Measurements from ENCODE around the gene RASAL1. TPM values are rescaled to one million over a fixed set of nuclear protein-coding genes. Genes with fewer than 3 reads are reported as not detected.

The RASAL1 gene
- total RNA-seq, 1 experiment from 2014 or later: 0.32 TPM

- no peak for TF ChIP-seq CTCF (conservative IDR thresholded peaks at IDR 0.05; ENCODE audit: low read depth, low read length)
- TF ChIP-seq EZH2 (IDR thresholded peaks at IDR 0.05; ENCODE audit: borderline replicate concordance, low read depth, low read length, poor library complexity, severe bottlenecking): no peak
- DNase-seq (ENCODE audit: low spot score): no peak
- intact Hi-C loops (cut with micrococcal nuclease; ENCODE audit: unreplicated experiment): no loop called here
- POLR2A ChIA-PET (ENCODE audit: low non-redundant PET): no interaction called here
- Histone ChIP-seq H3K36me3 (ENCODE audit: insufficient read depth, low read length, poor library complexity, severe bottlenecking) (no peaks in the 10 kb centered on the region), H3K27me3 (replicated peaks; ENCODE audit: insufficient read depth, low read depth, low read length, poor library complexity) (no peaks in the 10 kb centered on the region), H3K4me1 (ENCODE audit: insufficient read depth, low read length, poor library complexity, severe bottlenecking) (no peaks in the 10 kb centered on the region), H3K9me3 (ENCODE audit: low read depth, low read length, poor library complexity, severe bottlenecking) (no peaks in the 10 kb centered on the region), H3K4me3 (ENCODE audit: low read depth, low read length, poor library complexity, severe bottlenecking) (no peak overlapping the region), H3K27ac (ENCODE audit: low read depth, low read length, poor library complexity, severe bottlenecking) (no peak overlapping the region)
- CTCF ChIA-PET: no interaction called here
- no TSS peak for BruUV-seq (replicated peaks)
Observed at GRCh38 chr12:113075137-113075683, 60.4 kb downstream of the RASAL1 start.

- intact Hi-C loops (cut with micrococcal nuclease; ENCODE audit: unreplicated experiment): no loop called here
- H3K27me3 ChIP-seq (replicated peaks; ENCODE audit: insufficient read depth, low read depth, low read length, poor library complexity): no peaks in the 10 kb centered on the region
- no peak overlapping the region for H3K27ac ChIP-seq (ENCODE audit: low read depth, low read length, poor library complexity, severe bottlenecking)
- ChIA-PET CTCF (no interaction called here), POLR2A (ENCODE audit: low non-redundant PET) (no interaction called here)
- no peak for DNase-seq (ENCODE audit: low spot score)
- H3K36me3 ChIP-seq (ENCODE audit: insufficient read depth, low read length, poor library complexity, severe bottlenecking): no peaks in the 10 kb centered on the region
- no TSS peak for BruUV-seq (replicated peaks)
- no peak overlapping the region for H3K4me3 ChIP-seq (ENCODE audit: low read depth, low read length, poor library complexity, severe bottlenecking)
- no peaks in the 10 kb centered on the region for H3K9me3 ChIP-seq (ENCODE audit: low read depth, low read length, poor library complexity, severe bottlenecking)
- no peaks in the 10 kb centered on the region for H3K4me1 ChIP-seq (ENCODE audit: insufficient read depth, low read length, poor library complexity, severe bottlenecking)
- TF ChIP-seq CTCF (conservative IDR thresholded peaks at IDR 0.05; ENCODE audit: low read depth, low read length) (no peak), EZH2 (IDR thresholded peaks at IDR 0.05; ENCODE audit: borderline replicate concordance, low read depth, low read length, poor library complexity, severe bottlenecking) (no peak)
Observed at GRCh38 chr12:113073586-113073985, 62.0 kb downstream of the RASAL1 start.

GRCh38 chr12:113072136-113072535 is 63.4 kb downstream of the RASAL1 start:
- Histone ChIP-seq H3K4me3 (ENCODE audit: low read depth, low read length, poor library complexity, severe bottlenecking) (no peak overlapping the region), H3K27me3 (replicated peaks; ENCODE audit: insufficient read depth, low read depth, low read length, poor library complexity) (no peaks in the 10 kb centered on the region), H3K4me1 (ENCODE audit: insufficient read depth, low read length, poor library complexity, severe bottlenecking) (no peaks in the 10 kb centered on the region), H3K36me3 (ENCODE audit: insufficient read depth, low read length, poor library complexity, severe bottlenecking) (no peaks in the 10 kb centered on the region), H3K9me3 (ENCODE audit: low read depth, low read length, poor library complexity, severe bottlenecking) (no peaks in the 10 kb centered on the region), H3K27ac (ENCODE audit: low read depth, low read length, poor library complexity, severe bottlenecking) (no peak overlapping the region)
- BruUV-seq (replicated peaks): no TSS peak
- ChIA-PET POLR2A (ENCODE audit: low non-redundant PET) (no interaction called here), CTCF (no interaction called here)
- intact Hi-C loops (cut with micrococcal nuclease; ENCODE audit: unreplicated experiment): no loop called here
- TF ChIP-seq EZH2 (IDR thresholded peaks at IDR 0.05; ENCODE audit: borderline replicate concordance, low read depth, low read length, poor library complexity, severe bottlenecking): no peak
- no peak for DNase-seq (ENCODE audit: low spot score)

Measured in A673 (cell line).